ENCODE results near the gene RAD51. TPM values are rescaled to one million over a fixed set of nuclear protein-coding genes. Genes with fewer than 3 reads are reported as not detected.

RAD51 gene
- total RNA-seq, 4 donors from 2014 or later: 3.0 TPM; not detected in 3

DNA sequence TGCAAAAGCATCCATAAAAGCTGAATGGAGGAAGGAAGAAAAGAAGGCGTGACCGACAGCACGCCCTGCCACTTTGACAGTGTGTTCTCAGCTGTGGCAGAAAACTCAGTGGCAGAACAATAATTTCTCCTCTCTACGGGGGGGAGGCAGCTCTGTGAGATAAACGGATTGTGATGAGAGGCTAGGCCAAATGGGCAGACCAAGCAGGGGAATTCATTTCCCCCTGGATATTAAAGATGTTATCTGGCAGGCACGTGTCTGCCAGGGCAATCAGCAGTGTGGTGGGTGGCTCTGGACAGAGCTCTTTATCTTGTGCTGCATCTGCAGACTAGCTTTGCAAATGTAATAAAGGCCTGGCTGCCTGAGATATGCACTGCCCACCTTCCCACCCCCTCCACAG lies 62.0 kb downstream of the RAD51 start:
- 16 to 81% methylated on average over 3 to 4 of the region's 6 CpGs for WGBS, 2 donors (ENCODE audit: low coverage in 1 of 2)
- Histone ChIP-seq H3K27me3 (no peaks in the 10 kb centered on the region), H3K4me3 (no peak overlapping the region), H3K4me1 (peaks cover 0 to 34% (median 4%) of the 10 kb centered on the region in 3 donors), H3K9me3 (no peaks in the 10 kb centered on the region), H3K36me3 (peaks cover 0 to 7% of the 10 kb centered on the region in 2 donors), H3K27ac (no peak overlapping the region)
- no peak for ATAC-seq
- no peak for TF ChIP-seq EP300 (IDR thresholded peaks at IDR 0.05)
- TF ChIP-seq CTCF (IDR thresholded peaks at IDR 0.05): no peak
- TF ChIP-seq POLR2AphosphoS5 (IDR thresholded peaks at IDR 0.05): no peak
- TF ChIP-seq POLR2A (IDR thresholded peaks at IDR 0.05): no peak

GRCh38 chr15:40759961-40760360 lies 65.0 kb downstream of the RAD51 start:
- WGBS, 2 donors (ENCODE audit: low coverage in 1 of 2): 94% methylated on average over 4 of the region's 5 CpGs; no CpG with 5 or more reads in 1 of the 2 donors
- no peaks in the 10 kb centered on the region for H3K9me3 ChIP-seq
- peaks cover 0 to 33% (median 14%) of the 10 kb centered on the region in 3 donors for H3K4me1 ChIP-seq
- no peaks in the 10 kb centered on the region for H3K27me3 ChIP-seq
- H3K4me3 ChIP-seq: no peak overlapping the region
- H3K27ac ChIP-seq: no peak overlapping the region
- no peaks in the 10 kb centered on the region for H3K36me3 ChIP-seq
- no peak for ATAC-seq
- no peak for TF ChIP-seq EP300 (IDR thresholded peaks at IDR 0.05)
- TF ChIP-seq POLR2A (IDR thresholded peaks at IDR 0.05): no peak
- no peak for TF ChIP-seq CTCF (IDR thresholded peaks at IDR 0.05)
- TF ChIP-seq POLR2AphosphoS5 (IDR thresholded peaks at IDR 0.05): no peak

DNA sequence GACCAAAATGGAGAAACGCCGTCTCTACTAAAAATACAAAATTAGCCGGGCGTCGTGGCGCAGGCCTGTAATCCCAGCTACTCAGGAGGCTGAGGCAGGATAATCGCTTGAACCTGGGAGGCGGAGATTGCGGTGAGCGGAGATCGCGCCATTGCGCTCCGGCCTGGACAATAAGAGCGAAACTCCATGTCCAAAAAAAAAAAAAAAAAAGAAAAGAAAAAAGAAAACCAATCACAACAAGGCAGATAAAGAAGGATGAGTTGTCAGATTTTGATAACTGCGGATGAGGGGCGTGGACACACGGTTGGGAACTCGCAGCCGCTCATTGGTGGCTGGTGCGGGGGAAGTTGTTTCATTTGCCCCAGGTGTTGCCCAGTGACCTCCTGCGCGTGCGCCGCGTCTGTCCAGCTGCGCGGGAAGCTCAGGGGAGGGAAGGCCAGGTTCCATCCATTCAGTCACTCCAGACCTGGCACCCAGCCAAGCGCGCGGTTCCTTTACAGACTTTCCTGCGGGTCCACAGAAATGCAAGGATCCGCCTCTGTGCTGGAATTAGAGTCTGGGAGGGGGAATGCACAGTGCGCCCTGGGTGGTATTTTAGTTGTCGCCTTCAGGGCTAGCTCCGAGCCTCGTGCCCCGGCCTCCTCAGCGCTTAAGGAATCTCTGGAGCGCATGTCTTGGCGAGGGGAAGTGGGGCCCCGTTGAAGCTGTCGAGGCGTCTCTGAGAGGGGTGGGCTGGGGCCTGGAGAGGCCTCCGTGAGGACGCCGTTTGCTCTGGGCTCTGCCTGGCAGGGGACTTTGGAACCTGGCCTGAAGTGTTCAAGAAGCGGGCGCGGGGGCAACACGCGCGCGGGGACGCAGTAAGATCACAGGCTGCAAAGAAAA lies 68.2 kb downstream of the RAD51 start:
- 20 to 42% methylated on average over 4 to 19 of the region's 55 CpGs for WGBS, 2 donors (ENCODE audit: low coverage in 1 of 2)
- Histone ChIP-seq H3K36me3 (peaks cover 0 to 14% of the 10 kb centered on the region in 2 donors), H3K9me3 (no peaks in the 10 kb centered on the region), H3K27me3 (no peaks in the 10 kb centered on the region), H3K4me3 (peak overlapping the region; percentile 40 to 61), H3K27ac (peak overlapping the region; percentile 10 to 85 (median 81)), H3K4me1 (peaks cover 0 to 40% (median 19%) of the 10 kb centered on the region in 3 donors)
- no peak for TF ChIP-seq POLR2AphosphoS5 (IDR thresholded peaks at IDR 0.05)
- TF ChIP-seq EP300 (IDR thresholded peaks at IDR 0.05): no peak
- no peak for TF ChIP-seq CTCF (IDR thresholded peaks at IDR 0.05)
- TF ChIP-seq POLR2A (IDR thresholded peaks at IDR 0.05): no peak
- peak; percentile 38 for ATAC-seq

DNA sequence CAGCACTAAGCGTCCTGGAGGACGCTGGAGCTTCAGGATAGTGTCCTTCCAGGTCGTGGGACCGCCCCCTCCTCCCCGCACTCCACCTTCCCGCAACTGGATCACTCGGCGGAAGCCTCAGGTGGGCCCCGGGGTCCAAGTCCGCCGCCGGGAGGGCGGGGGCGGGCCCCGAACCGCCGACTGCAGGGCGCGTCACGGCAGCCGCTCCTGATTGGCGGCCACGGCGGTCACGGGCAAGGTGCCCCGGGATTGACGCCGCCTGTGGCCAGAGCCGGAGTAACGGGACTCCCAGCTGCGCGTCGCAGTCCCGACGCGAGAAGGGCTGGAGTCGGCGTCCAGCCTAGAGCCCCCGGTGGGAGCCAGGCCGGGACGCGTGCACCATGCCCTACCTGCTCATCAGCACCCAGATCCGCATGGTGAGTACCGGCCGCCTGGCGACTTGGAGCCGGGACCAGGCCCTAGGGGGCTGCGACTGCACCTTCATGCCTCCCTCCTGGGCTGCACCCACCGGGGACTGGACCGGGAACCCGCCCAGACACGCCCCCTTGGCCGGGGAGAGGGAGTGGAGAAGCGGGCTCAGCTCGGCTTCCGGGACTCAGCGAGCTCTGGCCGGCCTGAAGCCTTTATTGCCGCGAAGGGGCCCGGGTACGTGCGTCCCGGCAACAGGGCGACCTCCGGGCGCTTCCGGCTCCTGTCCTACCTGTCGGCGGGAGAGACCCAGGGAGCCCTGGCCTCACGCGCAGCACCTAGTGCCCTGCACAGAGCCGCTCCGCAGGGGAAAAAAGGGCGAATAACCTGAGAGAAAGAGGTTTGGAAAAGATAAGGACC lies 69.0 kb downstream of the RAD51 start, which contains the start of gene GCHFR:
GCHFR (plus strand) TSS at position 268 of the 828 bp plus-strand sequence; CDS start at position 381, 113 bp downstream.
- 0% methylated on average over 1 of the region's 75 CpGs; no CpG with 5 or more reads in 1 of the 2 donors for whole genome bisulfite sequencing, 2 donors (ENCODE audit: low coverage in 1 of 2)
- no peak for TF ChIP-seq EP300 (IDR thresholded peaks at IDR 0.05)
- TF ChIP-seq POLR2AphosphoS5 (IDR thresholded peaks at IDR 0.05): no peak
- TF ChIP-seq CTCF (IDR thresholded peaks at IDR 0.05): peak in 3 of 4 experiments; percentile 40 to 48 (median 44)
- peak; percentile 3 to 31 for TF ChIP-seq POLR2A (IDR thresholded peaks at IDR 0.05)
- Histone ChIP-seq H3K4me1 (peaks cover 0 to 46% (median 19%) of the 10 kb centered on the region in 3 donors), H3K27me3 (no peaks in the 10 kb centered on the region), H3K9me3 (no peaks in the 10 kb centered on the region), H3K27ac (peak within 1 kb of the TSS; percentile 10 to 85 (median 81)), H3K36me3 (peaks cover 0 to 21% of the 10 kb centered on the region in 2 donors), H3K4me3 (peak within 1 kb of the TSS; percentile 40 to 61)
- ATAC-seq: peak; percentile 84
